PFSK-1 (cell line): ENCODE results near the gene ISG20L2.

Experiments used
- POLR2AphosphoS5 ChIP-seq: IDR thresholded peaks from 2 replicates; pipeline ENCODE4 v1.6.1; 2012; ENCODE audit warnings: low read depth, mild to moderate bottlenecking, control low read depth, low read length, moderate library complexity
- REST ChIP-seq, 2 experiments: IDR thresholded peaks; 2 replicates each; pipeline versions ENCODE4 v1.6.1 to v1.8.0; 2011 to 2012; ENCODE audit warnings: low read depth in 2 of 2, low read length in 2 of 2, control low read depth in 1 of 2, inconsistent platforms in 1 of 2, mild to moderate bottlenecking in 1 of 2, moderate library complexity in 1 of 2; ENCODE audit not compliant: insufficient read depth in 1 of 2
- SIN3A ChIP-seq: IDR thresholded peaks from 2 replicates; pipeline ENCODE4 v1.6.1; 2012; ENCODE audit warnings: mild to moderate bottlenecking, low read length, moderate library complexity, borderline replicate concordance; ENCODE audit not compliant: insufficient read depth
- TAF1 ChIP-seq: IDR thresholded peaks from 2 replicates; pipeline ENCODE4 v1.6.1; 2012; ENCODE audit warnings: low read length, control low read depth, borderline replicate concordance; ENCODE audit not compliant: insufficient read depth

DNA sequence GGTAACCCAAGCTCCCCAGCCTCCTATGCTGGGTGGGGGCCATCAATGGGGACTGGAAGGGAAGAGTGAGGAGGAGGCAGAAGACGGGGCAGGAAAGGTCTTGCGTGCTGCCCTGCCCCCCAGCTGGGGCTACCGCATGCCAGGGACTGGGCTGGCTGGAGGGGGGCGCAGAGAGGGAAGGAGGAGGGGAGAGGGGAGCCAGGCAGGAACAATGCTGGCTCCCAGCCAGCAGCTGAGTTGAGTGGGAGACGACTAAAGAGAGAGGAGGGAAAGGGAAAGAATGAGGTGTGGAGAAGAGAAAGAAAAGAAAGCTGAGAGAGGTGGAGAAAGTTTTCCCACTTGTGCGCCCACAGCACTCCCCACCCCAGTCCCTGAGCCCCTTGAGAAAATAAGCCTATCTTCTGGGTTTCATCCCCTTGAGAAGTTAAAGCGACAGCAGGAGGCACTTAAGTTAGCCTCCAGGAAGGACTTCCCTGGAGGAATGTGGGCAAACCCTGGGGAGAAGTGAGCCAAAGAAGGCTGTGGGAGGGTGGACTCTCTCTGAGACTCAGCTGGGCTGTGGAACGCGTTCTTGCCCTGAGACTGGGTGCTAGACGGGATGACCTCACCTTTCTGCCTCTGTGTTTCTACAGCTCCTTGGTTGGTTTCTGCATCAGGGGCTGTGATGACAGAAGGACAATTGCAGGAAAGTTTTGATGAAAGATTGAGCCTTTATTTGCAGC lies 38.5 kb downstream of the ISG20L2 start:
- TF ChIP-seq TAF1 (no peak), REST (IDR thresholded peaks at IDR 0.05; ENCODE audit: insufficient read depth in 1 of 2, low read depth in 2 of 2, low read length in 2 of 2) (no peak), POLR2AphosphoS5 (no peak), SIN3A (no peak)
